Naive B cell (primary cell): ENCODE results near the gene TOMM20L. TPM values are rescaled to one million over a fixed set of nuclear protein-coding genes. Genes with fewer than 3 reads are reported as not detected.
"Not testable (repeated sequence)": the region's sequence is repeated elsewhere in the genome, so short reads cannot be mapped to it uniquely, and the experiment has no call there.

Experiments
- ATAC-seq, 2 donors: fragments of 150-1000 bp; cut with Tn5 transposase; 2 replicates each; pipeline ENCODE4 v1.10.0; 2021; ENCODE audit warnings: low read depth in 2 of 2, mild to moderate bottlenecking in 2 of 2, moderate library complexity in 2 of 2
- DNase-seq: peaks from one replicate; pipeline ENCODE4 v3.0.0; 2022
- H3K27ac Mint-ChIP-seq, 6 donors: one replicate each; pipeline ENCODE4 v1.8.0; 2020 to 2022; ENCODE audit warnings: mild to moderate bottlenecking in 6 of 6, mixed read lengths in 6 of 6, moderate library complexity in 5 of 6, inconsistent platforms in 2 of 6
- H3K27me3 Mint-ChIP-seq, 3 donors: one replicate each; pipeline ENCODE4 v1.8.0; 2021 to 2022; ENCODE audit warnings: mixed read lengths in 3 of 3, mild to moderate bottlenecking in 1 of 3
- H3K36me3 Mint-ChIP-seq, 2 donors: one replicate each; pipeline ENCODE4 v1.8.0; 2020 to 2022; ENCODE audit warnings: mixed read lengths in 2 of 2, inconsistent platforms in 1 of 2, mild to moderate bottlenecking in 1 of 2
- H3K4me1 Mint-ChIP-seq, 3 donors: one replicate each; pipeline ENCODE4 v1.8.0; 2020 to 2022; ENCODE audit warnings: mixed read lengths in 3 of 3, inconsistent platforms in 1 of 3, mild to moderate bottlenecking in 1 of 3, moderate library complexity in 1 of 3
- H3K4me3 Mint-ChIP-seq, 8 donors: one replicate each; pipeline ENCODE4 v1.8.0; 2020 to 2022; ENCODE audit warnings: mild to moderate bottlenecking in 8 of 8, mixed read lengths in 8 of 8, moderate library complexity in 8 of 8, inconsistent platforms in 2 of 8
- H3K9me3 Mint-ChIP-seq, 7 donors: one replicate each; pipeline ENCODE4 v1.8.0; 2020 to 2022; ENCODE audit warnings: mixed read lengths in 7 of 7, mild to moderate bottlenecking in 5 of 7, inconsistent platforms in 2 of 7, moderate library complexity in 1 of 7
- polyA plus RNA-seq, 6 donors: library from polyadenylated mRNA; unstranded; fragments of 300-500 nt; fragmentation: Illumina TruSeq; gene quantifications; one replicate each; pipeline ENCODE4 v1.2.3, GENCODE V29; 2021; ENCODE audit warnings: low read depth in 6 of 6

Gene TOMM20L
- not detected for polyA plus RNA-seq

DNA sequence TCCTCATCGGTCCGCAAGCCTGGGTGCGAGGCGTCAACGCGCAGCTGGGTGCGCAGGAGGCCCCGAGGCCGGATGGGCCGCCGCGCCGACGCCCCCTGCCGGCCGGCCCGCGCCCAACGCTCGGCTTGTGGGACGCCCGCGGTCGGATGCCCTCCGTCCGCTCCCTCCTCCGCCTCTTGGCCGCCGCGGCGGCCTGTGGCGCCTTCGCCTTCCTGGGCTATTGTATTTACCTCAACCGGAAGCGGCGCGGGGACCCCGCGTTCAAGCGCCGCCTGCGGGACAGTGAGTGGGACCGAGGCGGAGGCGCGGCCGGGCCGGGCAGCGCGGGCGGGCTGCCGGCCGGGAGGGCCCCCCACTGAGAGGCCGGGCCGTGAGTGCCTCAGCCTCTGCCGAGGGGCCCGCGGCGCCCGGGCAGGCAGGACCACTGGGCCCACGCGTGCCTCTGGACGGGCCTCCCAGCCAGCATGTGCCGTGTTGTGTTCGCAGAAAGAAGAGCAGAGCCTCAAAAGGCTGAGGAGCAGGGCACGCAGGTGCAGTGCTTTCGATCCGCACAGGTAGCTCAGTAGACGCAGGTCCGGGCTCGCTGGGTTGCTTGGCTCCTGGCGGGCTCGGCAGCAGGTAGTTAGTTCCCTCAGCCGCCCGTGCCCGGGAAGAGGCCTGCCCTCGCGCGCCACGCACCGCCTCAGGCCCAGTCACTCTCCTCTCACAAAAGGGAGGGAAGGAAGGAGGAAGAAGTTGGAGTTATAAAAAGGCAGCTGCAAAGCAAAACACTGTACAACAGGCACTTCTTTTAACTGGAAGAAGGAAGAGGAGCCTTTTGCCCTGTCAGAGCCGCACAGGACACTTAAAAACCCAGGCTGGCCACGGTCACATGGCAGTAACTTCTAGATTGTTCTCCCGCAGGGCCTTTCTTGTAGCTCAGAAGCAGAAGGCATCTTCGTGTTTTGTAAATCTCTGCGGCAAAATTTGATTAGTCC, at the start of gene TOMM20L:
TOMM20L (plus strand) TSS at position 119 of the 977 bp plus-strand sequence; CDS start at position 147, 28 bp downstream.
- H3K27ac Mint-ChIP-seq, result peak within 1 kb of the TSS; percentile 19 to 93 (median 80)
- no peaks in the 10 kb centered on the region for H3K36me3 Mint-ChIP-seq
- ATAC-seq, result peak; percentile 89 to 90
- peak within 1 kb of the TSS; percentile 81 to 93 (median 89) for H3K4me3 Mint-ChIP-seq
- no peaks in the 10 kb centered on the region for H3K9me3 Mint-ChIP-seq
- peak; percentile 78 for DNase-seq
- peaks cover 9 to 16% (median 15%) of the 10 kb centered on the region in 3 donors for H3K4me1 Mint-ChIP-seq
- H3K27me3 Mint-ChIP-seq, result no peaks in the 10 kb centered on the region

DNA sequence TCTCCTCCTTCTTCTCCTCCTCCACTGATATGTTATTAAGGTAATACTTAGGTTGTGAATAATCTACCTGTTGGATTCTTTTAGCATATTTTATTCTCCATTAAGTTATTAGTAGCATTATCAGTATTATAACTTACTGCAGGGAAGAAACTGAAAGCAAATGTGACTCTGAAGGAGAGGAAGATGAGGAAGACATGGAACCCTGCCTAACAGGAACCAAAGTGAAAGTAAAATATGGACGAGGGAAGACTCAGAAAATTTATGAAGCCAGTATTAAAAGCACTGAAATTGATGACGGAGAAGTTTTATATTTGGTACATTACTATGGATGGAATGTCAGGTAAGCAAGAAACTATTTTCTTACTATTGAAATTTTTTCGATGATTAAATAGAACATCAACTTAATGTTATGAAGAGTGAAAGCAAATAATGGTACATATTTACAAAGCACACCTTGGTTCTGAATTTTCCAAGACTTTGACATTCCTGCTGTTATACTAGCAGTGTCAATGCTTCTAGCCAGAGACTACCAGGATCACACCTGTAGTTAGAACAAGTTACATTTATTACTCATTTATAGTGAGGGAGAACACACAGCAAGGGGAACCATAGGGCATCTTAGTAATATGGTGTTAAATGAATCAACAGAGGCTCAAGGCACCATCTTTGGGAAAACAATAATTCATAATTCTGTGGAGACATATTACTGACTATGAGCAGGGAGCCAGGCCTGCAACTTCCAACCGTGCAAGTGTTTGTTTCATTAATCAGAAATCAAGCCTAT, 42.0 kb upstream of the TOMM20L start:
- no peak for DNase-seq
- H3K9me3 Mint-ChIP-seq, result no peaks in the 10 kb centered on the region
- H3K27ac Mint-ChIP-seq, result peak overlapping the region; percentile 0 to 85 (median 64)
- no peak for ATAC-seq
- H3K36me3 Mint-ChIP-seq, result peaks cover 22 to 24% of the 10 kb centered on the region in 2 donors
- H3K4me3 Mint-ChIP-seq, result peak overlapping the region in 3 of 8 donors; percentile 17 to 37 (median 35)
- H3K4me1 Mint-ChIP-seq, result peaks cover 7 to 14% (median 9%) of the 10 kb centered on the region in 3 donors
- no peaks in the 10 kb centered on the region for H3K27me3 Mint-ChIP-seq

GRCh38 chr14:58354808-58355207, 40.9 kb upstream of the TOMM20L start:
- Mint-ChIP-seq H3K4me3 (no peak overlapping the region), H3K36me3 (peaks cover 18 to 22% of the 10 kb centered on the region in 2 donors), H3K4me1 (peaks cover 7 to 14% (median 9%) of the 10 kb centered on the region in 3 donors), H3K27me3 (no peaks in the 10 kb centered on the region), H3K9me3 (no peaks in the 10 kb centered on the region), H3K27ac (peak overlapping the region in 3 of 6 donors; percentile 57 to 85 (median 76))
- no peak for DNase-seq
- ATAC-seq, result no peak

DNA sequence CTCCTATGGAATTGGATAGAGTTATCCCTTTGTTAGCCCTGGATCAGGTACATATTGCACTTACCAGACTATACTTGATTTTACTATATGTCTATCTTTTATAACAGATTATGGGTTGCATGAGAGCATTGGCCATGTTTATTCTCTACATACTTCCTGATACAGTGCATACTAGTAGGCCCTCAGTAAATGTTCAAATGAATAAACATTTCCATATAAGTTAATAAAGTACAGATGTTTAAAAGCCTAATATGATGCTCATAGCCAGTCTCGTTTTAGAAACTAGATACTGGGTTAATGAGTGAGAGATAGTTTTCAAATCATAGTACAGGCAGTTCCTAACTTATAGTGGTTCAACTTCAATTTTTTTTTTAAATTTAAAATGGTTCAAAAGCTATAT, 39.5 kb upstream of the TOMM20L start:
- Mint-ChIP-seq H3K27ac (no peak overlapping the region), H3K4me1 (peaks cover 7 to 10% (median 9%) of the 10 kb centered on the region in 3 donors), H3K36me3 (peaks cover 20 to 23% of the 10 kb centered on the region in 2 donors), H3K9me3 (no peaks in the 10 kb centered on the region), H3K4me3 (no peak overlapping the region), H3K27me3 (no peaks in the 10 kb centered on the region)
- DNase-seq (no peak), ATAC-seq (no peak)

- not testable (repeated sequence) for ATAC-seq, DNase-seq, H3K4me3 Mint-ChIP-seq, H3K9me3 Mint-ChIP-seq, H3K4me1 Mint-ChIP-seq, H3K27me3 Mint-ChIP-seq
- H3K36me3 Mint-ChIP-seq, result peaks cover 23 to 35% of the 10 kb centered on the region in 2 donors
- peak overlapping the region in 1 of 6 donors; percentile 66 for H3K27ac Mint-ChIP-seq
Observed at GRCh38 chr14:58362272-58362671, 33.5 kb upstream of the TOMM20L start.

DNA sequence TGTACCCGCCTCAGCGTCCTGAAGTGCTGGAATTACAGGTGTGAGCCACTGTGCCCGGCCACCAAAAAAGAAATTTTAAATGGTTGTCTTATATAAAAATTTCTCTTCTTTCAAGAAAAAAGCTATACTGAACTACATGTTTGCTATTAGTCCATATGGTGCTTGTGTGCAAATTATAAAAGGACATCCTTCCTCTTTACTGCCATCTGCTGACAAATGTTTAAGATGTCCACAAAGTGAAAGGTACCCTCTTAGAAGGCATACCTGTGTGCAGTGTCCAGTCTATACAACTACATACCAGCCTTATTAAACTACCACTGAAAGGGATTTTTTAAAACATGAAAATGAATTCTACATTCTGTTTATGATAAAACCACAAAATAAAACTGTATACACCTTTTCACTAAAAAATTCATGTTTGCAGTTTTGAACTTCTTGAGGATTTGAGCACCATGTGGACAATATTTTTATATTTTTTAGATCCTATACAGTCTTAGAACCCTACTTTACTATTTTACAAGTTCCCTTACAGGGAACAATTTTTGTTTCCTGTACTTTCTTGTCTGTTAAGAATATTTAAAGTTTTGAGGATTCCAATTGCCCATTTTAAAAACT, 32.8 kb upstream of the TOMM20L start:
- peaks cover 0 to 9% (median 0%) of the 10 kb centered on the region in 3 donors for H3K4me1 Mint-ChIP-seq
- H3K27me3 Mint-ChIP-seq, result no peaks in the 10 kb centered on the region
- DNase-seq (no peak), ATAC-seq (peak; percentile 34 to 54)
- H3K9me3 Mint-ChIP-seq, result no peaks in the 10 kb centered on the region
- H3K27ac Mint-ChIP-seq, result peak overlapping the region in 1 of 6 donors; percentile 38
- H3K36me3 Mint-ChIP-seq, result peaks cover 26 to 39% of the 10 kb centered on the region in 2 donors
- no peak overlapping the region for H3K4me3 Mint-ChIP-seq

DNA sequence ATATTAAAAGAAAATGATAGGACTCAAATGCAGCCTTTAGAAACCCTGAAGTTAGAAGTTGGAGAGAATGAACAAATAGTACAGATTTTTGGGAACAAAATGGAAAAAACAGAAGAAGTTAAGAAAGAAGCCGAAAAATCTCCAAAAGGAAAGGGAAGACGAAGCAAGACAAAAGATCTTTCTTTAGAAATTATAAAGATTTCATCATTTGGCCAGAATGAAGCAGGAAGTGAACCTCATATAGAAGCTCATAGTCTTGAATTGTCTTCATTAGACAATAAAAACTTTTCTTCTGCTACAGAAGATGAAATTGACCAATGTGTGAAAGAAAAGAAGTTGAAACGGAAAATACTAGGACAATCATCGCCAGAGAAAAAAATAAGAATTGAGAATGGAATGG, 31.4 kb upstream of the TOMM20L start:
- Mint-ChIP-seq H3K9me3 (no peaks in the 10 kb centered on the region), H3K4me3 (no peak overlapping the region), H3K36me3 (peaks cover 33 to 48% of the 10 kb centered on the region in 2 donors), H3K4me1 (peaks cover 0 to 13% (median 0%) of the 10 kb centered on the region in 3 donors), H3K27ac (peak overlapping the region in 2 of 6 donors; percentile 11 to 23), H3K27me3 (no peaks in the 10 kb centered on the region)
- ATAC-seq, result no peak
- DNase-seq, result no peak

GRCh38 chr14:58367296-58367695, 28.4 kb upstream of the TOMM20L start:
- H3K27ac Mint-ChIP-seq, result peak overlapping the region in 3 of 6 donors; percentile 16 to 92 (median 39)
- H3K36me3 Mint-ChIP-seq, result peaks cover 32 to 51% of the 10 kb centered on the region in 2 donors
- peaks cover 0 to 13% (median 0%) of the 10 kb centered on the region in 3 donors for H3K4me1 Mint-ChIP-seq

DNA sequence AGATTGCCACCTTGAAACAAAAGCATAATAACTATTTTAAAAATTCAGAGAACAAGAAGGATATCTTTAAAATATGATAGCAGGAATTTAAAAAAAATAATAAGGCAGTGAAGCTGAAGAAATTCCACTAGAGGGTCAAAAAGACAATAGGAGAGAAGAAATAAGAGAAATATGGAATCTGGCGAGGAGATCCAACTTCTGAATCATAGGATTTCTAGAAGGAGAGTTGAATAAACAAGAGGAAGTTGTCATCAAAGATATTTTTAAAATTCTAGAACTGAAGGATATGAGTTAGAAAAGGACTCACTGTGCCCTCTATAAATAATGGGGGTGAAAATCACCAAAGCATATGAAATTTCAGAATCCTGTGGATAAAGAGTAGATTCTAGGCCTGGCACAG, 26.8 kb upstream of the TOMM20L start:
- no peak overlapping the region for H3K4me3 Mint-ChIP-seq

More at GRCh38 chr14:58367296-58367695, 28.4 kb upstream of the TOMM20L start:
- no peaks in the 10 kb centered on the region for H3K27me3 Mint-ChIP-seq
- no peak for ATAC-seq
- no peak for DNase-seq
- no peaks in the 10 kb centered on the region for H3K9me3 Mint-ChIP-seq
- no peak overlapping the region for H3K4me3 Mint-ChIP-seq

DNA sequence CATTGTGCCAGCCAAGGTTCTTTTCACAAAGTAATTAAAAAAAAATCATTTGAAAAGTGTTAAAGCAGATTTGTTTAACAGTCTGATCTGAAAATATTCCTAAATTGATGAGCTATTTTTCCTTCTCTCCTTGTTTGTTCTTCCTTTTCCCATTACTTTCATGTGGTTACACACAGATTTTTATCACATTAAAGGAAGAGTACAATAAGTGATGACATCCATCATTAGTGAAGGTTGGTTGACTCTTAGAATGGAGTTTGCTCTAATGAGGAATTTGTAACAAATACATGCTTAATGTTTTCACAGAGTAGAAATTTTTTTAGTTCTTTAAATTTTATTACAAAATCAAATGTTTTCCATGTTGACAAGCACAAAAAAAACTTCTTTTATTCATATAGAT, 18.9 kb upstream of the TOMM20L start:
- peaks cover 2 to 13% (median 7%) of the 10 kb centered on the region in 3 donors for H3K4me1 Mint-ChIP-seq
- ATAC-seq, result no peak

More for the DNA sequence above, 26.8 kb upstream of the TOMM20L start:
- Mint-ChIP-seq H3K27ac (peak overlapping the region in 1 of 6 donors; percentile 26), H3K36me3 (peaks cover 32 to 51% of the 10 kb centered on the region in 2 donors), H3K4me1 (peaks cover 0 to 13% (median 0%) of the 10 kb centered on the region in 3 donors), H3K27me3 (no peaks in the 10 kb centered on the region), H3K9me3 (no peaks in the 10 kb centered on the region)
- DNase-seq (no peak), ATAC-seq (no peak)

GRCh38 chr14:58390830-58391229, 4.9 kb upstream of the TOMM20L start:
- Mint-ChIP-seq H3K9me3 (no peaks in the 10 kb centered on the region), H3K27ac (no peak overlapping the region), H3K4me3 (no peak overlapping the region), H3K36me3 (no peaks in the 10 kb centered on the region), H3K27me3 (no peaks in the 10 kb centered on the region), H3K4me1 (peaks cover 0 to 3% (median 0%) of the 10 kb centered on the region in 3 donors)
- no peak for DNase-seq
- no peak for ATAC-seq

More for the DNA sequence above, 18.9 kb upstream of the TOMM20L start:
- Mint-ChIP-seq H3K27ac (no peak overlapping the region), H3K36me3 (peaks cover 14 to 22% of the 10 kb centered on the region in 2 donors), H3K27me3 (no peaks in the 10 kb centered on the region), H3K9me3 (no peaks in the 10 kb centered on the region), H3K4me3 (no peak overlapping the region)
- no peak for DNase-seq

DNA sequence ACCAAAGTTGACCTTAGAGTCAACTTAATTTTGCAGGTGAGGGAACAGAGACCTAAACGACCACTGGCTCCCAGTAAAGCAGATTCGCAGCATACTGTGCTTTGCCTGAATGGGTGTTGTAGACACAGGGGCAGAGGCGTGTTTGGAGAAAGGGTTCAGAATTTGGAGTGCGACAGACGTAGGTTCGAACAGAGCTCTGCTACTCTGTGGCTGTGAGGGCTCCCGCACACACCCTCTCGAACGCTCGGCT, 243 bp upstream of the TOMM20L start:
- no peak for ATAC-seq
- H3K36me3 Mint-ChIP-seq, result no peaks in the 10 kb centered on the region
- H3K27me3 Mint-ChIP-seq, result no peaks in the 10 kb centered on the region
- no peaks in the 10 kb centered on the region for H3K9me3 Mint-ChIP-seq
- no peak for DNase-seq
- peak overlapping the region in 3 of 6 donors; percentile 50 to 88 (median 86) for H3K27ac Mint-ChIP-seq
- H3K4me1 Mint-ChIP-seq, result peaks cover 9 to 16% (median 15%) of the 10 kb centered on the region in 3 donors
- H3K4me3 Mint-ChIP-seq, result peak overlapping the region; percentile 74 to 93 (median 84)

GRCh38 chr14:58397156-58397555, 1.4 kb downstream of the TOMM20L start:
- no peaks in the 10 kb centered on the region for H3K36me3 Mint-ChIP-seq
- ATAC-seq, result no peak
- peaks cover 9 to 16% (median 15%) of the 10 kb centered on the region in 3 donors for H3K4me1 Mint-ChIP-seq
- DNase-seq, result no peak
- H3K4me3 Mint-ChIP-seq, result peak overlapping the region; percentile 65 to 93 (median 84)
- H3K9me3 Mint-ChIP-seq, result no peaks in the 10 kb centered on the region
- no peaks in the 10 kb centered on the region for H3K27me3 Mint-ChIP-seq
- peak overlapping the region in 2 of 6 donors; percentile 36 to 88 for H3K27ac Mint-ChIP-seq
